ENCODE data around the gene NOTCH4.
A peak's percentile ranks its signal among the peaks of the same experiment; 100 is the strongest.

The NOTCH4 gene

DNA sequence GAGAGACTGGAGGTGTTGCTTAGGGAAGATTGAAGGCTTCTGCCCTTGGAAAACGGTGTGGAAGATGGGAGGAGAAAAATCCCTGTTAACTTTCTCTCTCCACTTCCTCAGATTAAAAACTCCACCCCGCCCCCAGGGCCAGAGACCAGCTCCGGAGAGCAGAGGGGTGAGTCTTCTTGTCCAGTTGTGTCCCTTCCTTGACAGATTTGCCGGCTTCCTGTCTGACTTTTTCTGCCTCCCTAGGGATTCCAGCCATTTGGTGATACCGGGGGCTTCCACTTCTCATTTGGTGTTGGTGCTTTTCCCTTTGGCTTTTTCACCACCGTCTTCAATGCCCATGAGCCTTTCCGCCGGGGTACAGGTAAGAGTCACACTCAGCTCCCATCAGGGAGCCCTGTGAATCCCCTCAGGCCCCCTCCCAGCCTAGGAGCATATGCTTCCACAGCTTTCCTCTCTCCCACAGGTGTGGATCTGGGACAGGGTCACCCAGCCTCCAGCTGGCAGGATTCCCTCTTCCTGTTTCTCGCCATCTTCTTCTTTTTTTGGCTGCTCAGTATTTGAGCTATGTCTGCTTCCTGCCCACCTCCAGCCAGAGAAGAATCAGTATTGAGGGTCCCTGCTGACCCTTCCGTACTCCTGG, 44.0 kb downstream of the NOTCH4 start:
- no peak for DNase-seq

DNA sequence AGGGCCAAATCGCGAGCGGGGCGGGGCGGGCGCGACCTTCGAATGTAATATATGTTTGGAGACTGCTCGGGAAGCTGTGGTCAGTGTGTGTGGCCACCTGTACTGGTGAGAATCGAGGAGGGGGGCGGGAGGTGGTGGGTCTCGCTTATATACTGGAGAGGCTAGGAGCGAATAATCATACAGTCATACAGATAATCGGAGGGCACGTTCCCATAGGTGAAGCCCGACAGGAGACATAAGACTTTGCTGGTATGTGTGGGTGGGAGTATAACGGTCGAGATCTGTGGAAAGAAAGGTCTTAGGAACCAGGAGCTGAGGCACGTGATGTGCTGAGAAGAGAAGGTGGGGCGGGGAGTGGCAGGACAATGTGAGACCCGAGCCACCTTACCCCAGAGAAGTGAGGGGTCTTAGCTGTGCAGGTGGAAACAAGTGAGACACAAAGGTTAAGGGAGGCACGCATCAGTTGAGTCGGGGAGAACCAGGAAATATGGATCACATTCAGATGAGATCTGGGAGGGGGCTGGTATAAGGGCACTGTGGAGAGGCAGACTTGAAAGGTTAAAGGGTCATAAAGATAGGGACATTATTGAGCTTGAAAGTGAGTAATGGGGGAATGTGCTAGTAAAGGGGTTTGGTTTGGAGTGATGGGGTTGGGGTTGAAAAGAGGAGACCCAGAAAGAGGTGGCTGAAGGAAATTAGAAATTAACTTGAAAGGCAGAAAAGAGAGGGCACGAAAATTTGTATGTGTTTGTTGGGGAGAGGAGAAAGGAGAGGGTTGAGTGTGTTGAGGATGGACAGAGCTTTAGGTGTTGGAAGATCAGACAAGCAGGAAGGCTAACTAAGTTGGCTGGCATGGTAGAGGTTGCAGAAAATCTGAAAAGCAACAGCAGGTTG, 45.1 kb downstream of the NOTCH4 start:
- DNase-seq, result no peak

DNA sequence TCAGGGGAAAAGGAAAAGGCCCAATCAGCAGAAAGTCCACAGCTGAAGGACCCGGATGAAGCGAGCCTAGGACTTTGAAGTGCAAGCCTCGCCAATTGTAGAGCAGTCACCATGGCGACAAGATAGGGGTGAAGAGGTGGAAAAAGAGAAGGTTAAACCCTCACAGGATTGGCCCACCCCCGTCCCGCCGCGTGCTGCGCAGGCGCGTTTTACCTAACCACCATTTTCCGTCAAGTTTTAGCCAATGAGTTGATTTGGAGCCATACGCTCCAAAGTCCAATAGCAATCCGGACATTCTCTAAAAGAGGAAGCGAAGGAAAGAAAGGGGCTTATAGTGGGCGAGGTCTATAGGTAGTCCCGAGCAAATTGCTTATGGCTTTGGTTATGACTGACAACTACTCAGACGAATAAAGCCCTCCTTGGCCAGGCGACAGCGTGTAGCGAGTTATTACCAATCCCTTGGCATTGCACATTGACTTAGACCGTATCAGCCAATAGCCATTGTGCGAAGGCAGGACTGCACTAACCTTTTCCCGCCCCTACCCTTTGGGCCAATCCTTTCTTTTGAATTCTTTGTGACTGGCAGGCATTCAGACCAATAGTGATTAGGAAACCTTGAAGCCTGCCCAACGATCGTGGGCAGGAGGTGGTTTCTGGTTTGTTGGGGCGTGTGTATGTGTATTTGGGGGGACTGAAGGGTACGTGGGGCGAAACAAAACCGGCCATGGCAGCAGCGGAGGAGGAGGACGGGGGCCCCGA, 45.9 kb downstream of the NOTCH4 start, which contains the start of gene RNF5:
TSS of gene RNF5 (plus strand) at position 618 of the 759 bp plus-strand sequence. CDS start at position 725, 107 bp downstream.
- DNase-seq, result peak; percentile 99

DNA sequence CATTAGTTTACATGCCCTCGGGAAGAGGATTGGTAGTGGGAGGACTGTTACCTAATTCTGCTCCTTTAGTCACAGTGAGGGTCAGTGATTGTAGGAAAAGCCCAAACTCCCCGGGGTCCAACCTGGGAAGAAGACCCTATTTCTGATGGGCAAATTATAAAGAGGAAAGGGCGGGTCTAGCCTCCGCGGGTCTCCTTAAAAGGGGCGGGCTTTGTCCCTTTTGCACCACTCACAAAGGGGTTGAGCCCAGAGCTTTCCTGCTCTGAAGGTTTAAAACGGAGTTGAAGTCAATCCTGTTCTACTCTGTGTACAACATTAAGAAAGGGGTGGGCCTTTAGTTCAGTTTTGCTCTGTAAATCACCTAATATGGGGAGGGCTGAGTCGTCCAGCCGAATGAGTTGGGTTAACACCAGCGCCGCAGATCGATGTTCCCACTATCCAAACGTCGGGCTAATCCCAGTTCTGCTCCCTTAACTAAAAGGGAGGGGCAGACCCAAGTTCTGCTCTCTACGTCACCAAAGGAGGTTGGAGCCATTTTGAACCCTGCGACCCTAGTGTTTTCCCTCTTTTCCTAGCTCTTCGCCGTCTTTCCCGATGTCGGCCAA, 46.6 kb downstream of the NOTCH4 start:
- DNase-seq, result no peak

DNA sequence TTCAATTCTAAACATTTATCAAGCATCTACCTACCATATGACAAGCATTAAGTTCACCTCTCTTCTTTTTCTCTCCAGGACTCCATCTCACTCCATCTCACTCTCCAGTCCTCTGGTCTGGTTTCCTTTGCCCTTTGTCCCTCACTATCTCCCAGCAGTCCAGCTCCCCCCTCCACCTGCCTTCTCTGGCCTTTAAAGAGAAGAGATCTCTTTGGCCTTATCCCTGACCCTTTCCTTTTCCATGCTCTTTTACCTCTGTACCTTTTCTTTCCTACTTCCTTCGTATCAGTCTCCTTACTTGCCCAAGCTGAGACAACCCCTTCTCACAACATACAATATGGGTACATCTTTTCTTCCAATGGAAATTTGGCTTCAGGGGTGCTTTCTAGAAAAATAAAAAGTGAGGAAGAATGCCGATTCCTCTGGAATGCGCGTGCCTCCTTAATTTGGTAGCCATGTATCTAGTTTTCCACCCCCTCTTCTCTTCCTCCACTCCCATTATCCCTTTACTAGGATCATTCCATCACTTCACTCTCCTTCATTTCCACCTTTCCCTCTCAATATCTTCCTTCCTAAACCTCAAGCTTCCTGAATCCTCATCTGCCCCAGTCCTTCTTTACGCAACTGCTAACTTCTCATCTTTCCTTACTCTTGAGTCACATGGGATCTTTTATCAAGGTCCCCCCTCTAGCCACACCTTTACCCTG, 47.2 kb downstream of the NOTCH4 start:
- no peak for DNase-seq

DNA sequence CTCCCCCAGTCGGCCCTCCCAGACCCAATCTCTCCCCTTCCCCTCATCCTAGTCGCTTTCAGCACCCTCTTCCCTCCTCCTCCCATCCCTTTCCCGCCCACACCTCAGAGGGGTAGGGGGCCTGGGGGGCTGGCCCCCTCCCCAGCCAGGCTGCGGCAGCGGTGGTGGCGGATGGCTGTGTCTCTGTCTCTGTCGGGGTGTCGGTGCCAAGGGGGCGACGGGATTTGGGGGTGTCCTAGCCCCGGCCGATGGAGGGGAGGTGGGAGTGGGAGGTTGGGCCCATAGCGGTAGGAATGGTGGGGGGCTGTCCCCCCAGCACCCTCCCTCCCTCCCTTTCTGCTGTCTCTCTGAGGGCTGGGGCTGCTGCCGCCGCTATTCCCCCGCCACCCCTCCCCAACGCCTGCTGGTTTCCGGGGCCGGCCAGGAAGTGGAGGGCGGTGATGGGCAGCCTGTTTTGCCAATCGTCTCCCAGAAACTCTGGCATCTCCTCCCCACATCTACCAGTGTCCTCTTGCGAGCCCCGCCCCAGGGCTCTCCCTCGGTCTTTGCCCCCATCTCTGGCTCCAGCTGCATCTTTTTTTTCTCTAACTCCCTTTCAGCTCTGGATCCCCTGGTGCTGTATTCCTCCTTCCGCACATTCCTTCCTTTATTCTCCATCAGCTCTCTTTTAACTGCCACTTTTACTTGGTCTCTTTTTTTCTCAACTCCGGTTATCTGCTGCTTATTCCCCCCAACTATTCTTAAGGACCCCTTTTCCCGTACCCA, 48.0 kb downstream of the NOTCH4 start, which contains the start of gene AGPAT1:
TSS of gene AGPAT1 (minus strand) at position 374 of the 765 bp plus-strand sequence. CDS start 4,588 bp downstream, outside the sequence.
- peak; percentile 98 for DNase-seq

DNA sequence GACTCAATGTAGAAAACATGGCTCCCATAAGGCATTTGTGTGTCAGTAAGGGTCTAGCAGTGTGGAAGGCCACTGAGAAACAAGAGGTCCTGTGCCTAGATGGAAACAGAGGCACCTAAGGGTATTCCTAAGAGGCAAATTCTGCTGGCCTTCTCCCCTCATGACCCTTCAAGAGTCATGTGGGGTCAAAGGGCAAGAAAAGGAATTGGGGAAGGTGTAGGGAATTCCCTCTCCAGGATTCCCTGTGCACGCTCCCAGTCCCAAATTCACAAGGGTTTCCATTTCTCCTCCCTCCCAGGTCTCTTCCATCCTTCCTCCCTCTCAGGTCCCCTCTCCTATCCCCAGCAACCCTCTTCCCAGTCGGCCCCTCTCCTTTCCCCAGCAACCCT, 48.6 kb downstream of the NOTCH4 start:
- no peak for DNase-seq

DNA sequence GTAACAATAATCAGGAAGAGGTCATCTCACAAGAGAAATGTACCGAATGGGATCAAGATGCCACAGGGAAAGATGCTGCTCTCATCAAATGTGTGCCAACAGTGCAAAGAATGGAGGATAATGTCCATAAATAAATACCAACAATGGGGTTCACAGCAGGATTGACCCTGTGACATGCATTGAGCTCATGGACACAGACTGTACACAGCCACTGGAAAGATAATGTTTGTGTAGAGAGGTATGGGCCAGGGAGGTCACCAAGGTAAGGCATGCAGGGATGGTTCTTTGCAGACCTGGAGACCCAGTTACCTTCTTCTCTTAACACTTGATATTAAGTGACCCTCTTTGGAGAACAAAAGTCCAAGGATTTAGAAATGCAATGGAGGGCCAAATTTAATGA, 49.5 kb downstream of the NOTCH4 start:
- DNase-seq, result no peak

DNA sequence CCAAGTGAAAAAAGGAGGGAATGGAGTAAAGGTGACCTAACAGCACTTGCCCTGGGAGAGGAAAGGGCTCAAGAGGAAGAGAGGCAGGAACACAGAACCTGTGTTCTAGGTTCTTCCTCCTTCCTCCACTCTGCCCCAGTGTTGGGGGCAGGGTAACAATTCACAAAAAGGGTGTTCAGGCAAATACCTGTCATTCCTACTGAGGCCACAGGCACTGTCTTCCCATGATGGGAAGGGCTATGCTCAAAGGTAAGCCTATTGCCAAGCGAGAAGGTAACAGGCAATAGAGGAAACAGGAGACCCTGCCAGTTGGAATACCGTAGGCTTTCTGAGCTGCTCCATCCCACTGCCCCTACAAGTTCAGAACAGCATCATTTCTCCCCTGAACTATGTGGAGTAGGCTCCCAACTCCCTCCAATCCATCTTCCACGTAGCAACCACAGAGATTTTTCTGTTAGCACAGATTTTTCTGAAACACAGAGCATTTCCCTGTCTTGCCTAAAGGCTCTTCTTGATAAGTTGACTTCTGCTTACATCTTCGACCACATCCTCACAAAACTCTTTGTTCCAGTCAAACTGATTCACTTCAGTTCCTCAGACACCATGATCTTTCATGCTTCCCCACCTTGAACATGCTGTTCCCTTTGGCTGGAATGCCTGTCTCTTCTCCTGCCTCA, 50.7 kb downstream of the NOTCH4 start:
- DNase-seq, result no peak

DNA sequence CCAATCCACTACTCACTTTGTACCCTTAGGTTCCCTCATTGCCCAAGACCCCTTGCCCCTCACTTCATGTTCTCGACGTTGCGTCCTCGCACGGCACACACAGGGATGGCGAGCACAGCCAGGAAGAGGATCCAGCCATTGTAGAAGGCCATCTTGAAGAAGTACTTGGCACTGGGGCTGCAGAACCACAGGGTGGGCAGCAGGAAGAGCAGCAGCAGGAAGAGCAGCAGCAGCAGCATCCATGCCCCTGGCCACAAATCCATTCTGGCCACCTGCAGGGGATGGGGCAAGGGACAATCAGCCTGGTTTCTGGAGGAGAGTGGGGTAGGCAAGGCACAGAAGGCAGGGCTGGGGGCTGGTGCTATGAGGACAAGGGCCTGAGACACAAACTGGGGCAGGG, 52.6 kb downstream of the NOTCH4 start:
- DNase-seq, result no peak

DNA sequence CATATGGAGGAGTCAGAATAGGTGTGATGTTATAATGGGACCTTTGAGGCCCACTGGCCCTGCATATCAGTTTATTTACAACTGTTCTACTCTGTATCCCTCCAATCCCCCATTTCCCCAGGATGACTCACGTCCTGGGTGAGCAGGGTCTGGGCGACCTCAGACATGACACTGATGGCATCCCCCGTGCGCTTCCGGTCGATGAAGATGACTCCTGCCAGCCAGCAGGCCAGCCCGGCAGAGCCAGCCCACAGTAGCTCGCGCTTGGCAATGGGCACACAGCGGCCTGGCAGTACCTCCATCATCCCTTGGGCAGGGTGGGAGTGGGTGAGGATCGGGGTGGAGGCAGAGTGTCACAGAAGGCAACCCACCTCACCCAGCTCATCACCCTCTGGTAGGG, 53.6 kb downstream of the NOTCH4 start:
- no peak for DNase-seq

DNA sequence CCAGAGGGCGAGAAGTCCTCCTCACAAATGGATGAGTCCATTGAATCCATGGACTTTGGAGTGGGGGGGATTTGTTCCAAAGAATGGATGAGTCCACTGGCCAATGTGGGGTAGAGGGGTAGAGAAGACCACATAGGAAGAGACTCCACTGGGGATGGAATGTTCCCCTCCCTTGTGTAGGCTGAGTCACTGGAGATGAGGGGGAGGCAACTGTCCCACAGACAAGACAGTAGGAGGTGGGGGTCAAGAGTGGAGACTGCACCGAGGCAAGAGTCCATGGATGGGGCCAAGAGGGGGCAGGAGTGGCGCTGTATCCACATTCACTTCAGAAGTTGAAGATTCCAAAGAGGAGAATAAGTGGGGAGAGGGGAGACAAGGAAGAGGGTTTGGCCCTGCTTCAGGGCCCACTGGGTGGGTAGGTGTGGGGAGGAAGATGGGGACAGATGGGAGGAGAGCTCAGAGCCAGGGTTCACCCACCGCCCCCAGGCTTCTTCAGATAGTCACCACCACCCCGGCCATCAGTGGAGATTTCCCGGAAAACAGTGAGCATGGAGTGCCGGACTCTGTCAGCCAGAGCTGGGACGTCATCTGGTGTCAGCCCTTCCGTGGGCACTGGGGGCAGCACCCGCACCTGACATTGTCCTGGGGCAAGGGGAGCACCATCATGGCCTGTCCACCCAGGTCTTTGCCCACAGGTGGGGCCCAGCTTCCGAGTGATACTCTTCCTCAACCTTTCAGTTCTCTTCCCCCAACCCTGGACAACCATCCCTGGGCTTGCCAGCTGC, 54.9 kb downstream of the NOTCH4 start:
- no peak for DNase-seq

DNA sequence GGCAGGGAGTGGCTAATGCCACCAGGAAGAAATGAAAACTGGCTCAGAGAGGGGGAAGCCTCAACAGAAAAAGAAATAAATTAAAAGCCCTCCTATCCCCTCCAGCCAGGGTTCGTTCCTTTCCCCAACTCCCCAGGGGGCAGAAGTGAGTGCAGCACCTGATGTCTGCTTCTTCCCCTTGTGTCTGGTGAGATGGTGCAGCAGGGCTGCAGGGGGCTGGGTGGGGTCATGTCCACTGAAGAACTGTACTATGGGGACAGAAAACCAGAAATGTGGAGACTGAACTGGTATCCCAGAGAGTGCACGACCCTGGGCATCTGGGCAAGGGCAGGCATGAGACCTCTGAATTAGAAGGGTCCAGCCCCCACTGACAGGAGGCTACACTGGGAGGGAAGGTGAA, 55.5 kb downstream of the NOTCH4 start:
- DNase-seq, result no peak

DNA sequence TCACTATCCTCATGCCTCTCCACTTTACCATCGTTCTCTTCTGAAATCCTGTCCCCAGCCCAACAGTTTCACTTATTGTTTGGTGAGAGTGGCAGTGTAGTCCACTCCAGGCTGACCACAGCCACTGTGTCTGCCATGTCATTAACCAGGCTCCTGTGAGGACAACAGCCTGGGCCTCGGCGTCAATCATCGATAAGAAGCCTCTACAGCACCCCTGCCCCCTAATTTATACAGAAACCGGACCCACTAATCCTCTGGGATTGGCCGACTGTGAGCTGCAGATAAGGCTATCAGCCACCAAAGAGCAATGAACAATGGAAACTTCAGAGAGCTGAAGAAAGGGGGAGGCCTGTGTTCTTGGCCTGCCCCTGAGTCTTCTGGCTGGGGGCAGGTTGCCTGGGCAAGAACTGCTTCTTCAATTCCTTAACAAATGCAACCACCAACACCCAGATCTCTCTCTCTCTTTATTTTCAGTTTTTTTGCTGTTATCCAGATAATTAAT, 56.1 kb downstream of the NOTCH4 start:
- no peak for DNase-seq

DNA sequence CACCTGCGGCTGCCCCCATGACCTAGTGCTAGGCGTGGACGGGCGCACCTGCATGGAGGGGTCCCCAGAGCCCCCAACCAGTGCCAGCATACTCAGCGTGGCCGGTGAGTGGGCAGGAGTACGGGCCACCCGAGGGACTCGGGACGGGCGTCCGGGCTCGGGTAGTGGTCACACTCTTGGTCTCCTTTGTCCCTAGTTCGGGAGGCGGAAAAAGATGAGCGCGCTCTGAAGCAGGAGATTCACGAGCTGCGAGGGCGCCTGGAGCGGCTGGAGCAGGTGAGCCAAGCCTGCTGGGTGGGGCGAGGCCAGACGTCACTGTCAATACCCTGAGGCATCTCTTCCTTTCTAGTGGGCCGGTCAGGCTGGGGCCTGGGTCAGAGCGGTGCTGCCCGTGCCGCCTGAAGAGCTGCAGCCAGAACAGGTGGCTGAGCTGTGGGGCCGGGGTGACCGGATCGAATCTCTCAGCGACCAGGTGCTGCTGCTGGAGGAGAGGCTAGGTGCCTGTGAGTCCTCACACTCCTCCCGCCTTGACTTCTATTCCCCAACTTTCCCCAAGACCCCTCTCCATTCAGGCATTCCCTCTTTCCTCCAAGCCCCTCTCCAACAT, 56.6 kb downstream of the NOTCH4 start:
- no peak for DNase-seq

DNA sequence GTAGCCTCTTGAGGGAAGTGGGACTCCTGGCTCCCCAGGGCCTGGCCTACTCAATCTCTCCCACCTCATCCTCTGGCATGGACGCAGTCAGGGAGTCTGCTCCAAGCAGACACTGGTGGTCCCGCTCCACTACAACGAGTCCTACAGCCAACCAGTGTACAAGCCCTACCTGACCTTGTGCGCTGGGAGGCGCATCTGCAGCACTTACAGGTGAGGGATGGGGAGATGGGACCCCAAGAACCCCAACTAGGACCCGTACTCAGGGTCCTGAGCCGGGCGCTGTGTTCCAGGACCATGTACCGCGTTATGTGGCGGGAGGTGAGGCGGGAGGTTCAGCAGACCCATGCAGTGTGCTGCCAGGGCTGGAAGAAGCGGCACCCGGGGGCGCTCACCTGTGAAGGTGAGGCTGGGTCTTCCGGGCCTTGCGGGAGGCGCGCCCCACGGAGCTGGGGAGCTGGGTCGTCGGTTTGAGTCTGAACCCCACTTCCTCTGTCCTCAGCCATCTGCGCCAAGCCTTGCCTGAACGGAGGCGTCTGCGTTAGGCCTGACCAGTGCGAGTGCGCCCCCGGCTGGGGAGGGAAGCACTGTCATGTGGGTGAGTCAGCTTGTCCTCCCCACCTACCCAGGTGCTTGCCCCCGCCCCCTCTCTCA, 57.3 kb downstream of the NOTCH4 start:
- DNase-seq, result no peak

DNA sequence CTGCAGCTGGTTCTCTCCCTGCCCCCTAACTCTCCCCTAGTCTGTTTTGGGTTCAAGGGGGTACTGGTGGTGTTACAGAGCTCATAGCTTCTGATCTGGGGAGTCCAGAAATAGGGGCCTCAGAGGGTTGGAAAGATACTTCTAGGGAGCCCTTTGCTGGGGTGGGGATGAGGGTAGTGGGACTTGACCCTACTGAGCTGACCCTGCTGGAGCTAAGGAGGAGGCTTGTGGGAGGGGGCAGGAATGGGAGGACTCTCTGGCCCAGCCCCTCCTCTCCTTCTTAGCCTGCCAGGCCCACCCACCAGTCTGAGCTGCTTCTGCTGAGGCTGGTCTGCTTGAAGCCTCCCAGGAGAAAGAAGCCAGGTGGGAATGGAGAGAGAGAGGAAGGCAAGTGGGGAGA, 59.6 kb downstream of the NOTCH4 start, which contains the start of gene EGFL8:
TSS of gene EGFL8 (plus strand) at position 301 of the 400 bp plus-strand sequence. CDS start 1,571 bp downstream, outside the sequence.
- DNase-seq, result no peak

DNA sequence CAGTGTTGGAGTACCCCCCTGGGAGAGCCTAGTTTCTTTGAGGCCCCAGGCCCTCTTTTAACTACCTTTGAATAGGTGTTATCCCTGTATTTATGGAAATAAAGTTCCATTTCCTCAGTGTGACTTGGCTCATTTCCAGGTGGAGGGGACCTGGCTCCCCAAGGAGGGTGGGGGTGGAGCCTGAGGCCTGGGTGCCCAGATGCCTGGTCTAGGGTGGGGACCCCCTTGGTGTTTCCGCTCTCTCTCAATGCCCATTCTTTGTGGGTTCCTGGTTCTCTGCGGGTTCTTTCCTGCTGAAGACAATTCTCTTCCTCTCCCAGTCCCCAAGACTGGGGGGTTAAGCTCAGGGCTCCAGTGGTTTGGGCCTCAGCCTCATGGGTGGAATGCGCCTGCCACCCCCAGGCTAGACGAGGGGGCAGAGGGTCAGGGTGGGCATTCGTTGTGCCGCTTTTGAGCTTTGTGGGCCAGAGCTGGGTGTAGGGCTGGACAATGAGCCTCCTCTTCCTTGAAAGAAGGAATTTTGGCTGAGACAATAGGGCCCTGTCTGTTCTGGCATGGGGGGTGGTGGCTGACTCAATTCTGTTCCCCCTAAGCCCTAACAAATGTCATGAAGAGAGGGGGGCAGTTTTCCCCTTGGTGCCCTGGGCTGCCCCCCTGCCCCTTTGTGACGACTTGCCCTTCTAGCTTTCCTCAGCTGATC, 60.2 kb downstream of the NOTCH4 start:
- no peak for DNase-seq

Data from right hindlimb (tissue), 1 donor.